GM23338 (cell line): Measurements from ENCODE around the gene DDX18. TPM values are rescaled to one million over a fixed set of nuclear protein-coding genes. Genes with fewer than 3 reads are reported as not detected.

Source experiments
- ATAC-seq: fragments of 200-7000 bp; cut with Tn5 transposase; 3 replicates; pipeline ENCODE4 v1.9.1; 2020
- DNase-seq: peaks from one replicate; pipeline ENCODE4 v3.0.0-alpha.2; 2015; ENCODE audit warnings: low spot score
- H2AFZ ChIP-seq: fragments of 200-600 bp; sonication (generic); 2 replicates; pipeline ENCODE4 v1.8.0; 2016; ENCODE audit warnings: antibody characterized with exemption, mild to moderate bottlenecking, moderate library complexity
- H3F3A ChIP-seq: fragments of 200-600 bp; sonication (generic); replicated peaks from 2 replicates; pipeline ENCODE4 v1.8.0; 2017; ENCODE audit warnings: antibody characterized with exemption, mixed run types, low read depth
- H3K27ac ChIP-seq: fragments of 200-600 bp; sonication (generic); 2 replicates; pipeline ENCODE4 v1.6.1; 2016; ENCODE audit warnings: low read depth
- H3K27me3 ChIP-seq: fragments of 200-600 bp; sonication (generic); 2 replicates; pipeline ENCODE4 v1.8.0; 2016; ENCODE audit warnings: mild to moderate bottlenecking, mixed run types, moderate library complexity; ENCODE audit not compliant: insufficient read depth
- H3K36me3 ChIP-seq: fragments of 200-600 bp; sonication (generic); 2 replicates; pipeline ENCODE4 v1.8.0; 2016; ENCODE audit warnings: mild to moderate bottlenecking; ENCODE audit not compliant: insufficient read depth
- H3K4me1 ChIP-seq: fragments of 200-600 bp; sonication (generic); 2 replicates; pipeline ENCODE4 v1.8.0; 2016; ENCODE audit warnings: mild to moderate bottlenecking, moderate library complexity; ENCODE audit not compliant: insufficient read depth
- H3K4me2 ChIP-seq: fragments of 200-600 bp; sonication (generic); 2 replicates; pipeline ENCODE4 v1.7.1; 2017; ENCODE audit warnings: mixed run types
- H3K4me3 ChIP-seq: fragments of 200-600 bp; sonication (generic); 2 replicates; pipeline ENCODE4 v1.6.1; 2016; ENCODE audit warnings: mixed run types
- H3K79me2 ChIP-seq: fragments of 200-600 bp; sonication (generic); replicated peaks from 2 replicates; pipeline ENCODE4 v1.8.0; 2017; ENCODE audit warnings: mild to moderate bottlenecking; ENCODE audit not compliant: insufficient read depth
- H3K9me2 ChIP-seq: fragments of 200-600 bp; sonication (generic); 2 replicates; pipeline ENCODE4 v1.8.0; 2017; ENCODE audit not compliant: insufficient read depth
- H4K20me1 ChIP-seq: fragments of 200-600 bp; sonication (generic); replicated peaks from 2 replicates; pipeline ENCODE4 v1.8.0; 2017; ENCODE audit warnings: mild to moderate bottlenecking; ENCODE audit not compliant: insufficient read depth
- H3K27ac Mint-ChIP-seq: 2 replicates; pipeline ENCODE4 v1.8.0; 2020; ENCODE audit warnings: inconsistent platforms, mild to moderate bottlenecking, moderate library complexity, mixed read lengths
- H3K27me3 Mint-ChIP-seq: 3 replicates; pipeline ENCODE4 v1.8.0; 2022; ENCODE audit warnings: low read depth, mild to moderate bottlenecking, moderate library complexity, mixed read lengths, inconsistent platforms; ENCODE audit not compliant: insufficient read depth, poor library complexity
- H3K36me3 Mint-ChIP-seq: 3 replicates; pipeline ENCODE4 v1.8.0; 2021; ENCODE audit warnings: low read depth, mild to moderate bottlenecking, inconsistent platforms, moderate library complexity, mixed read lengths
- H3K4me1 Mint-ChIP-seq: 3 replicates; pipeline ENCODE4 v1.8.0; 2020; ENCODE audit warnings: mild to moderate bottlenecking, inconsistent platforms, mixed read lengths
- H3K4me3 Mint-ChIP-seq: 3 replicates; pipeline ENCODE4 v1.8.0; 2021; ENCODE audit warnings: moderate library complexity, mild to moderate bottlenecking, inconsistent platforms, mixed read lengths
- H3K9me3 Mint-ChIP-seq: 3 replicates; pipeline ENCODE4 v1.8.0; 2020; ENCODE audit warnings: moderate library complexity, mild to moderate bottlenecking, inconsistent platforms, mixed read lengths
- CREB1 ChIP-seq: fragments of 250-450 bp; sonication (Bioruptor Pico); IDR thresholded peaks from 2 replicates; pipeline ENCODE4 v1.5.0; 2020; ENCODE audit warnings: low read depth, mild to moderate bottlenecking, moderate library complexity
- EZH2 ChIP-seq: fragments of 200-600 bp; sonication (generic); IDR thresholded peaks from one replicate; pipeline ENCODE4 v1.8.0; 2017; ENCODE audit warnings: antibody characterized with exemption, mild to moderate bottlenecking, low read depth; ENCODE audit not compliant: unreplicated experiment
- JUNB ChIP-seq: IDR thresholded peaks from one replicate; pipeline ENCODE4 v1.6.1; 2016; ENCODE audit warnings: antibody characterized with exemption; ENCODE audit not compliant: unreplicated experiment
- STAT1 ChIP-seq: IDR thresholded peaks from one replicate; pipeline ENCODE4 v1.6.1; 2016; ENCODE audit warnings: antibody characterized with exemption; ENCODE audit not compliant: unreplicated experiment
- ZNF331 ChIP-seq: fragments of 250-450 bp; sonication (Bioruptor Pico); IDR thresholded peaks from 2 replicates; pipeline ENCODE4 v1.5.0; 2020; ENCODE audit warnings: low read depth, mild to moderate bottlenecking, moderate library complexity
- polyA plus RNA-seq: library from polyadenylated mRNA; unstranded; fragments of >200 nt; fragmentation: Nextera tagmentation; extraction: Ambion mirVana; gene quantifications from 2 replicates; pipeline ENCODE4 v1.2.1, GENCODE V29; 2016
- total RNA-seq: library from RNA; depleted of rRNA; stranded (reverse); fragments of >200 nt; shearing (Covaris generic); gene quantifications from 2 replicates; pipeline ENCODE4 v1.2.3, GENCODE V29; 2014
- TF ChIP-seq, protein P1 (sequence below): IDR thresholded peaks from one replicate; pipeline ENCODE4 v1.6.1; 2018; ENCODE audit warnings: antibody characterized with exemption; ENCODE audit not compliant: unreplicated experiment
- TF ChIP-seq, protein P2 (sequence below): IDR thresholded peaks from 2 replicates; pipeline ENCODE4 v1.6.1; 2016; ENCODE audit warnings: antibody characterized with exemption
- TF ChIP-seq, protein P3 (sequence below): fragments of 250-450 bp; sonication (Bioruptor Pico); IDR thresholded peaks from 2 replicates; pipeline ENCODE4 v1.5.0; 2020; ENCODE audit warnings: mild to moderate bottlenecking, moderate library complexity

Gene DDX18
- total and polyA plus RNA-seq, 2 experiments from 2014 or later = 102 to 169 TPM

DNA sequence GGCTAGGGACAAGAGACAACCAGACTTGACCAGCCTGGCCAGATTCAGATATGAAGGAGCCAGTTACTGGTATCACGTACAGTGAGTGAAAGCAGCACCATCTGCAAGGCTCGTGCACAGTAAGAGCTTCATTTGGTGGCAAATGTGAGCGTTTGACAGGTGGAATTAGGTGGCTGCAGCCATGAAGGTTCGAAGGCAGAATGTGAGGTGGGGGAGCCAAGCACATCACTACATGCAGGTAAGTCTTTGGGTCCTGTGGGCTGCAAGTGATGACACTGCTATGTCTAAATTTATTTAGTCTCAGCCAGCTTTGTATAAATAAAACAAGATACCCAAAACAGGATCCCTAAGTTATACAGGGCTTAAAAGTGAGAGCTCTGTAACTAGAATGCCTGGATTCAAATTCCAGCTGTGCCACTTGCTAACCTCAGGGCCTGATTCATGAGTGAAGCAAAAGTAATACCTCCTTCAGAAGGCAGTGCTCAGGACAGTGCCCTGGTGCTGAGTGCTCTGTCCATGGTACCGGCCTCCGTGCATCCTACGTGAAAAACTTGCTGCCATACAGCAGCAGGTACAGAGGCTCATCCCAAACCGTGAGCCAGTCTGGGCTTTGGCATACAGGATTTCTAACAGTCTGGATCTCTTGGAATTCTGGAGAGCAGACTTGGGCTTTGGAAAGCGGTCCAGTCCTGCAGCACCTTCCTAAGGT lies 18.6 kb downstream of the DDX18 start:
- H3K27me3 Mint-ChIP-seq = peaks cover 3% of the 10 kb centered on the region
- peaks cover 26% of the 10 kb centered on the region for H3K36me3 ChIP-seq
- H3K79me2 ChIP-seq = no peaks in the 10 kb centered on the region
- no peak overlapping the region for H3K4me2 ChIP-seq
- peaks cover 16% of the 10 kb centered on the region; the same call in 1 of the 2 replicates for H4K20me1 ChIP-seq
- H3K36me3 Mint-ChIP-seq = peaks cover 60% of the 10 kb centered on the region
- ATAC-seq = 0 out of 3 replicates have a peak, but pooled peaks have one; percentile 3
- no peak overlapping the region for H2AFZ ChIP-seq
- no peak overlapping the region for H3K27ac ChIP-seq
- peaks cover 13% of the 10 kb centered on the region; the same call in 1 of the 2 replicates for H3K4me1 ChIP-seq
- H3K9me3 Mint-ChIP-seq = no peaks in the 10 kb centered on the region
- H3K4me3 Mint-ChIP-seq = no peak overlapping the region
- H3K27me3 ChIP-seq = peaks cover 6% of the 10 kb centered on the region; the same call in 1 of the 2 replicates
- peaks cover 6% of the 10 kb centered on the region; the same call in 1 of the 2 replicates for H3F3A ChIP-seq
- TF ChIP-seq, protein P1, sequence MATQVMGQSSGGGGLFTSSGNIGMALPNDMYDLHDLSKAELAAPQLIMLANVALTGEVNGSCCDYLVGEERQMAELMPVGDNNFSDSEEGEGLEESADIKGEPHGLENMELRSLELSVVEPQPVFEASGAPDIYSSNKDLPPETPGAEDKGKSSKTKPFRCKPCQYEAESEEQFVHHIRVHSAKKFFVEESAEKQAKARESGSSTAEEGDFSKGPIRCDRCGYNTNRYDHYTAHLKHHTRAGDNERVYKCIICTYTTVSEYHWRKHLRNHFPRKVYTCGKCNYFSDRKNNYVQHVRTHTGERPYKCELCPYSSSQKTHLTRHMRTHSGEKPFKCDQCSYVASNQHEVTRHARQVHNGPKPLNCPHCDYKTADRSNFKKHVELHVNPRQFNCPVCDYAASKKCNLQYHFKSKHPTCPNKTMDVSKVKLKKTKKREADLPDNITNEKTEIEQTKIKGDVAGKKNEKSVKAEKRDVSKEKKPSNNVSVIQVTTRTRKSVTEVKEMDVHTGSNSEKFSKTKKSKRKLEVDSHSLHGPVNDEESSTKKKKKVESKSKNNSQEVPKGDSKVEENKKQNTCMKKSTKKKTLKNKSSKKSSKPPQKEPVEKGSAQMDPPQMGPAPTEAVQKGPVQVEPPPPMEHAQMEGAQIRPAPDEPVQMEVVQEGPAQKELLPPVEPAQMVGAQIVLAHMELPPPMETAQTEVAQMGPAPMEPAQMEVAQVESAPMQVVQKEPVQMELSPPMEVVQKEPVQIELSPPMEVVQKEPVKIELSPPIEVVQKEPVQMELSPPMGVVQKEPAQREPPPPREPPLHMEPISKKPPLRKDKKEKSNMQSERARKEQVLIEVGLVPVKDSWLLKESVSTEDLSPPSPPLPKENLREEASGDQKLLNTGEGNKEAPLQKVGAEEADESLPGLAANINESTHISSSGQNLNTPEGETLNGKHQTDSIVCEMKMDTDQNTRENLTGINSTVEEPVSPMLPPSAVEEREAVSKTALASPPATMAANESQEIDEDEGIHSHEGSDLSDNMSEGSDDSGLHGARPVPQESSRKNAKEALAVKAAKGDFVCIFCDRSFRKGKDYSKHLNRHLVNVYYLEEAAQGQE = peak; percentile 85
- TF ChIP-seq CREB1 (no peak), STAT1 (no peak), ZNF331 (no peak), JUNB (no peak), EZH2 (no peak)
- peaks cover 13% of the 10 kb centered on the region for H3K4me1 Mint-ChIP-seq
- H3K4me3 ChIP-seq = no peak overlapping the region
- peak; percentile 52 for DNase-seq
- no peak overlapping the region for H3K27ac Mint-ChIP-seq
- H3K9me2 ChIP-seq = no peaks in the 10 kb centered on the region

DNA sequence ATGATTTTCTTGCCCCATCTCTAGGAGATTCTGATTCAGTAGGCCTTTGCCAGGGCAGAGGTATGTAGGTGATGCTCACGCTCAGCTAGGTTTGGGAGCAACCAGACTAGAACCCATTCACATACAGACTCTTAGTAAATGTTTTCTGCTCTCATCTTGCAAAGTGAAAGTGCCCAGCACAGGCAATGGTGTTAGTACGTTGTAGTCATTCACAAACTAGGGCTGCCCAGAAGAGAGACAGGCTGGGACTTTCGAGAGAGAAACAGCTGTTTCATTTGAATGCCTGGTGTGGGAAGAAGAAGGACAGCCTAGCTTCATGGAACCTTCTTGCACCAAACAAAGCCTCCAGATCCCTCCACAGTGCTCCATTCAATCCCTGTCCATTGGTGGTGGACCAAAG lies 19.4 kb downstream of the DDX18 start:
- no peaks in the 10 kb centered on the region for H3K79me2 ChIP-seq
- Mint-ChIP-seq H3K4me3 (no peak overlapping the region), H3K9me3 (no peaks in the 10 kb centered on the region), H3K27ac (no peak overlapping the region), H3K27me3 (peaks cover 3% of the 10 kb centered on the region), H3K36me3 (peaks cover 54% of the 10 kb centered on the region), H3K4me1 (peaks cover 13% of the 10 kb centered on the region)
- H3K9me2 ChIP-seq = no peaks in the 10 kb centered on the region
- ATAC-seq = no peak
- peaks cover 6% of the 10 kb centered on the region; the same call in 1 of the 2 replicates for H3K27me3 ChIP-seq
- H3K4me3 ChIP-seq = no peak overlapping the region
- H3K27ac ChIP-seq = no peak overlapping the region
- H3K4me1 ChIP-seq = peaks cover 13% of the 10 kb centered on the region; the same call in 1 of the 2 replicates
- peaks cover 18% of the 10 kb centered on the region; the same call in 1 of the 2 replicates for H4K20me1 ChIP-seq
- peaks cover 6% of the 10 kb centered on the region; the same call in 1 of the 2 replicates for H3F3A ChIP-seq
- H3K36me3 ChIP-seq = peaks cover 19% of the 10 kb centered on the region
- DNase-seq = no peak
- H3K4me2 ChIP-seq = no peak overlapping the region
- H2AFZ ChIP-seq = no peak overlapping the region
- TF ChIP-seq, protein P2, sequence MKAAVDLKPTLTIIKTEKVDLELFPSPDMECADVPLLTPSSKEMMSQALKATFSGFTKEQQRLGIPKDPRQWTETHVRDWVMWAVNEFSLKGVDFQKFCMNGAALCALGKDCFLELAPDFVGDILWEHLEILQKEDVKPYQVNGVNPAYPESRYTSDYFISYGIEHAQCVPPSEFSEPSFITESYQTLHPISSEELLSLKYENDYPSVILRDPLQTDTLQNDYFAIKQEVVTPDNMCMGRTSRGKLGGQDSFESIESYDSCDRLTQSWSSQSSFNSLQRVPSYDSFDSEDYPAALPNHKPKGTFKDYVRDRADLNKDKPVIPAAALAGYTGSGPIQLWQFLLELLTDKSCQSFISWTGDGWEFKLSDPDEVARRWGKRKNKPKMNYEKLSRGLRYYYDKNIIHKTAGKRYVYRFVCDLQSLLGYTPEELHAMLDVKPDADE = no peak
- no peak for TF ChIP-seq ZNF331
- TF ChIP-seq, protein P3, sequence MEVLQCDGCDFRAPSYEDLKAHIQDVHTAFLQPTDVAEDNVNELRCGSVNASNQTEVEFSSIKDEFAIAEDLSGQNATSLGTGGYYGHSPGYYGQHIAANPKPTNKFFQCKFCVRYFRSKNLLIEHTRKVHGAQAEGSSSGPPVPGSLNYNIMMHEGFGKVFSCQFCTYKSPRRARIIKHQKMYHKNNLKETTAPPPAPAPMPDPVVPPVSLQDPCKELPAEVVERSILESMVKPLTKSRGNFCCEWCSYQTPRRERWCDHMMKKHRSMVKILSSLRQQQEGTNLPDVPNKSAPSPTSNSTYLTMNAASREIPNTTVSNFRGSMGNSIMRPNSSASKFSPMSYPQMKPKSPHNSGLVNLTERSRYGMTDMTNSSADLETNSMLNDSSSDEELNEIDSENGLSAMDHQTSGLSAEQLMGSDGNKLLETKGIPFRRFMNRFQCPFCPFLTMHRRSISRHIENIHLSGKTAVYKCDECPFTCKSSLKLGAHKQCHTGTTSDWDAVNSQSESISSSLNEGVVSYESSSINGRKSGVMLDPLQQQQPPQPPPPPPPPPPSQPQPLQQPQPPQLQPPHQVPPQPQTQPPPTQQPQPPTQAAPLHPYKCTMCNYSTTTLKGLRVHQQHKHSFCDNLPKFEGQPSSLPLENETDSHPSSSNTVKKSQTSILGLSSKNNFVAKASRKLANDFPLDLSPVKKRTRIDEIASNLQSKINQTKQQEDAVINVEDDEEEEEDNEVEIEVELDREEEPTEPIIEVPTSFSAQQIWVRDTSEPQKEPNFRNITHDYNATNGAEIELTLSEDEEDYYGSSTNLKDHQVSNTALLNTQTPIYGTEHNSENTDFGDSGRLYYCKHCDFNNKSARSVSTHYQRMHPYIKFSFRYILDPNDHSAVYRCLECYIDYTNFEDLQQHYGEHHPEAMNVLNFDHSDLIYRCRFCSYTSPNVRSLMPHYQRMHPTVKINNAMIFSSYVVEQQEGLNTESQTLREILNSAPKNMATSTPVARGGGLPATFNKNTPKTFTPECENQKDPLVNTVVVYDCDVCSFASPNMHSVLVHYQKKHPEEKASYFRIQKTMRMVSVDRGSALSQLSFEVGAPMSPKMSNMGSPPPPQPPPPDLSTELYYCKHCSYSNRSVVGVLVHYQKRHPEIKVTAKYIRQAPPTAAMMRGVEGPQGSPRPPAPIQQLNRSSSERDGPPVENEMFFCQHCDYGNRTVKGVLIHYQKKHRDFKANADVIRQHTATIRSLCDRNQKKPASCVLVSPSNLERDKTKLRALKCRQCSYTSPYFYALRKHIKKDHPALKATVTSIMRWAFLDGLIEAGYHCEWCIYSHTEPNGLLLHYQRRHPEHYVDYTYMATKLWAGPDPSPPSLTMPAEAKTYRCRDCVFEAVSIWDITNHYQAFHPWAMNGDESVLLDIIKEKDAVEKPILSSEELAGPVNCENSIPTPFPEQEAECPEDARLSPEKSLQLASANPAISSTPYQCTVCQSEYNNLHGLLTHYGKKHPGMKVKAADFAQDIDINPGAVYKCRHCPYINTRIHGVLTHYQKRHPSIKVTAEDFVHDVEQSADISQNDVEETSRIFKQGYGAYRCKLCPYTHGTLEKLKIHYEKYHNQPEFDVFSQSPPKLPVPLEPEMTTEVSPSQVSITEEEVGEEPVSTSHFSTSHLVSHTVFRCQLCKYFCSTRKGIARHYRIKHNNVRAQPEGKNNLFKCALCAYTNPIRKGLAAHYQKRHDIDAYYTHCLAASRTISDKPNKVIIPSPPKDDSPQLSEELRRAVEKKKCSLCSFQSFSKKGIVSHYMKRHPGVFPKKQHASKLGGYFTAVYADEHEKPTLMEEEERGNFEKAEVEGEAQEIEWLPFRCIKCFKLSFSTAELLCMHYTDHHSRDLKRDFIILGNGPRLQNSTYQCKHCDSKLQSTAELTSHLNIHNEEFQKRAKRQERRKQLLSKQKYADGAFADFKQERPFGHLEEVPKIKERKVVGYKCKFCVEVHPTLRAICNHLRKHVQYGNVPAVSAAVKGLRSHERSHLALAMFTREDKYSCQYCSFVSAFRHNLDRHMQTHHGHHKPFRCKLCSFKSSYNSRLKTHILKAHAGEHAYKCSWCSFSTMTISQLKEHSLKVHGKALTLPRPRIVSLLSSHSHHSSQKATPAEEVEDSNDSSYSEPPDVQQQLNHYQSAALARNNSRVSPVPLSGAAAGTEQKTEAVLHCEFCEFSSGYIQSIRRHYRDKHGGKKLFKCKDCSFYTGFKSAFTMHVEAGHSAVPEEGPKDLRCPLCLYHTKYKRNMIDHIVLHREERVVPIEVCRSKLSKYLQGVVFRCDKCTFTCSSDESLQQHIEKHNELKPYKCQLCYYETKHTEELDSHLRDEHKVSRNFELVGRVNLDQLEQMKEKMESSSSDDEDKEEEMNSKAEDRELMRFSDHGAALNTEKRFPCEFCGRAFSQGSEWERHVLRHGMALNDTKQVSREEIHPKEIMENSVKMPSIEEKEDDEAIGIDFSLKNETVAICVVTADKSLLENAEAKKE = no peak
